Measurements from ENCODE around the gene PDP2. TPM values are rescaled to one million over a fixed set of nuclear protein-coding genes. Genes with fewer than 3 reads are reported as not detected.

Gene PDP2
- total and polyA plus RNA-seq, 9 of the 15 experiments (the other 6 are each of a cell fraction or from before 2014, with no cell fraction given) = 2.5 to 24.3 (median 7.2) TPM

DNA sequence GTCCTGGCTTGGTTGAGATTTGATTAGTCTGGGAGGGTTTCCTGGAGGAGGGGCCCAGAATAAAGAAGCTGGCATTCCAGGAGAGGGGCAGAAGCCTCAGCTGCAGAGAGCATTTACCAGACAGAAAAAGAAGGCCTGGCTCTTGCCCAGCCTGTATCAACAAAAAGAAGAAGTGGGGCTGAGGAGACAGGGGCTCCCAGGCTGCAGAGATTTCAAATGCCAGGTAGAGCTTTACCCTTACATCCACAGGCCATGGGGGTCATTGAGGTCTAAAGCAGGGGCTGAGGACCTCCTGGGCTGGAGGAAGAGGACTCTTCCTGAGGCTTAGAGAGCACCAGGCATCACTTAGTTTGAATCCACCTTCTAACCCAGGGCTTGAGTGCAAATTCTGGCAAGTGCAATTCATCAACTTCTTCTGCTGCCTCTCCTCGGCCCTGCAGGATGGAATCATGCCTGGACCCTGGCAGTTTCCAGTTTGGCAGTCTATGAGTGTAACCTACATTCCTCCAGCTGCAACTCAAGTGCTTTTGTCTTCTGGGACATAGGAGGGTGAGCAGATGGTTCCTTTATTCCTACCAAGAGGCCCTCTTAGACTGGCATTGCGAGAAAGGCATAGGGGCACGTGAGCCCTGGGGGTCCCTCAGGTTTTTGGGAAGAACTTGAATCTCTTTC is 20.8 kb upstream of the PDP2 start (continued):
- TF ChIP-seq E2F6 (IDR thresholded peaks at IDR 0.05; ENCODE audit: borderline replicate concordance in 1 of 2, extremely low read depth in 1 of 2, insufficient read depth in 1 of 2, insufficient read length in 1 of 2, low read depth in 1 of 2, low read length in 1 of 2, poor library complexity in 1 of 2, severe bottlenecking in 1 of 2) (no peak), ETS2 (tag; IDR thresholded peaks at IDR 0.05; ENCODE audit: borderline replicate concordance, poor library complexity, severe bottlenecking) (no peak), EGR1 (conservative IDR thresholded peaks at IDR 0.05) (no peak), RUNX1 (IDR thresholded peaks at IDR 0.05; ENCODE audit: low read depth) (no peak), RBM25 (IDR thresholded peaks at IDR 0.05; ENCODE audit: low read depth, low read length, severe bottlenecking) (no peak), HDAC3 (IDR thresholded peaks at IDR 0.05; ENCODE audit: borderline replicate concordance, partially characterized antibody) (no peak)
- TF ChIP-seq, protein P1, sequence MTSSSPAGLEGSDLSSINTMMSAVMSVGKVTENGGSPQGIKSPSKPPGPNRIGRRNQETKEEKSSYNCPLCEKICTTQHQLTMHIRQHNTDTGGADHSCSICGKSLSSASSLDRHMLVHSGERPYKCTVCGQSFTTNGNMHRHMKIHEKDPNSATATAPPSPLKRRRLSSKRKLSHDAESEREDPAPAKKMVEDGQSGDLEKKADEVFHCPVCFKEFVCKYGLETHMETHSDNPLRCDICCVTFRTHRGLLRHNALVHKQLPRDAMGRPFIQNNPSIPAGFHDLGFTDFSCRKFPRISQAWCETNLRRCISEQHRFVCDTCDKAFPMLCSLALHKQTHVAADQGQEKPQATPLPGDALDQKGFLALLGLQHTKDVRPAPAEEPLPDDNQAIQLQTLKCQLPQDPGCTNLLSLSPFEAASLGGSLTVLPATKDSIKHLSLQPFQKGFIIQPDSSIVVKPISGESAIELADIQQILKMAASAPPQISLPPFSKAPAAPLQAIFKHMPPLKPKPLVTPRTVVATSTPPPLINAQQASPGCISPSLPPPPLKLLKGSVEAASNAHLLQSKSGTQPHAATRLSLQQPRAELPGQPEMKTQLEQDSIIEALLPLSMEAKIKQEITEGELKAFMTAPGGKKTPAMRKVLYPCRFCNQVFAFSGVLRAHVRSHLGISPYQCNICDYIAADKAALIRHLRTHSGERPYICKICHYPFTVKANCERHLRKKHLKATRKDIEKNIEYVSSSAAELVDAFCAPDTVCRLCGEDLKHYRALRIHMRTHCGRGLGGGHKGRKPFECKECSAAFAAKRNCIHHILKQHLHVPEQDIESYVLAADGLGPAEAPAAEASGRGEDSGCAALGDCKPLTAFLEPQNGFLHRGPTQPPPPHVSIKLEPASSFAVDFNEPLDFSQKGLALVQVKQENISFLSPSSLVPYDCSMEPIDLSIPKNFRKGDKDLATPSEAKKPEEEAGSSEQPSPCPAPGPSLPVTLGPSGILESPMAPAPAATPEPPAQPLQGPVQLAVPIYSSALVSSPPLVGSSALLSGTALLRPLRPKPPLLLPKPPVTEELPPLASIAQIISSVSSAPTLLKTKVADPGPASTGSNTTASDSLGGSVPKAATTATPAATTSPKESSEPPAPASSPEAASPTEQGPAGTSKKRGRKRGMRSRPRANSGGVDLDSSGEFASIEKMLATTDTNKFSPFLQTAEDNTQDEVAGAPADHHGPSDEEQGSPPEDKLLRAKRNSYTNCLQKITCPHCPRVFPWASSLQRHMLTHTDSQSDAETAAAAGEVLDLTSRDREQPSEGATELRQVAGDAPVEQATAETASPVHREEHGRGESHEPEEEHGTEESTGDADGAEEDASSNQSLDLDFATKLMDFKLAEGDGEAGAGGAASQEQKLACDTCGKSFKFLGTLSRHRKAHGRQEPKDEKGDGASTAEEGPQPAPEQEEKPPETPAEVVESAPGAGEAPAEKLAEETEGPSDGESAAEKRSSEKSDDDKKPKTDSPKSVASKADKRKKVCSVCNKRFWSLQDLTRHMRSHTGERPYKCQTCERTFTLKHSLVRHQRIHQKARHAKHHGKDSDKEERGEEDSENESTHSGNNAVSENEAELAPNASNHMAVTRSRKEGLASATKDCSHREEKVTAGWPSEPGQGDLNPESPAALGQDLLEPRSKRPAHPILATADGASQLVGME (CRISPR knock-in tag; IDR thresholded peaks at IDR 0.05) = no peak

All from K562 (cell line).